ENCODE data around the gene CNPY4. TPM values are rescaled to one million over a fixed set of nuclear protein-coding genes. Genes with fewer than 3 reads are reported as not detected.

CNPY4 gene
- total RNA-seq, 1 experiment from 2014 or later: 10.4 TPM

- H4K5ac ChIP-seq (ENCODE audit: insufficient read length, low read depth, low read length): no peak overlapping the region
- H4K91ac ChIP-seq (ENCODE audit: insufficient read length, low read depth, low read length): no peak overlapping the region
- H3K9me3 ChIP-seq (ENCODE audit: control insufficient read depth, low read depth, low read length): peaks cover 60% of the 10 kb centered on the region
- no peak overlapping the region for H3K27ac ChIP-seq (ENCODE audit: insufficient read length, low read depth, low read length)
- Mint-ChIP-seq H3K36me3 (ENCODE audit: insufficient read depth in 1 of 3, low read depth in 3 of 3) (peaks cover 70 to 92% (median 78%) of the 10 kb centered on the region in 3 experiments), H3K27ac (no peak overlapping the region), H3K9me3 (peaks cover 66 to 68% of the 10 kb centered on the region in 2 experiments), H3K27me3 (ENCODE audit: low read depth) (peaks cover 5% of the 10 kb centered on the region; the same call in 1 of the 2 replicates), H3K4me1 (no peaks in the 10 kb centered on the region), H3K4me3 (no peak overlapping the region)
- no peak overlapping the region for H2BK20ac ChIP-seq (ENCODE audit: low read depth, low read length, poor library complexity, severe bottlenecking)
- no peak overlapping the region for H2AK5ac ChIP-seq (ENCODE audit: insufficient read length, low read length)
- no peaks in the 10 kb centered on the region for H3K23me2 ChIP-seq (ENCODE audit: insufficient read length, low read depth, low read length, poor library complexity, severe bottlenecking)
- no peak overlapping the region for H3T11ph ChIP-seq (ENCODE audit: low read length)
- H2BK12ac ChIP-seq (ENCODE audit: insufficient read length, low read depth, low read length): no peak overlapping the region
- H2BK15ac ChIP-seq (ENCODE audit: low read depth, low read length): no peak overlapping the region
- no peaks in the 10 kb centered on the region for H3K4me1 ChIP-seq (ENCODE audit: insufficient read depth, low read length)
- no peak overlapping the region for H2BK120ac ChIP-seq (ENCODE audit: low read depth, low read length, poor library complexity, severe bottlenecking)
- H3K4ac ChIP-seq (ENCODE audit: low read depth, low read length): no peak overlapping the region
- TF ChIP-seq CTCF (conservative IDR thresholded peaks at IDR 0.05): no peak
- no peak overlapping the region for H2AFZ ChIP-seq (ENCODE audit: low read length)
- H3K56ac ChIP-seq (ENCODE audit: insufficient read length, low read depth, low read length): no peak overlapping the region
- H4K8ac ChIP-seq (replicated peaks; ENCODE audit: insufficient read length, low read depth, low read length): no peak overlapping the region
- H3K14ac ChIP-seq (ENCODE audit: insufficient read depth, low read length): no peak overlapping the region
- H3K9ac ChIP-seq (ENCODE audit: extremely low read depth, insufficient read length, low read length): no peak overlapping the region
- H3K79me2 ChIP-seq (ENCODE audit: insufficient read depth, low read length): no peaks in the 10 kb centered on the region; the same call in none of the 2 replicates
- H2BK5ac ChIP-seq (ENCODE audit: insufficient read length, low read length): no peak overlapping the region
- DNase-seq: no peak
- H4K20me1 ChIP-seq (ENCODE audit: control insufficient read depth, insufficient read depth, insufficient read length): no peaks in the 10 kb centered on the region
- no peak overlapping the region for H3K23ac ChIP-seq (ENCODE audit: insufficient read length, low read depth, low read length)
- no peaks in the 10 kb centered on the region for H3K27me3 ChIP-seq (ENCODE audit: insufficient read depth, low read length)
- H3K4me2 ChIP-seq (ENCODE audit: insufficient read depth, insufficient read length, low read length): no peak overlapping the region
- no peak overlapping the region for H3K18ac ChIP-seq (ENCODE audit: insufficient read length, low read depth, low read length)
- H3K79me1 ChIP-seq (ENCODE audit: insufficient read depth, low read depth, low read length, poor library complexity, severe bottlenecking): no peaks in the 10 kb centered on the region
- WGBS (ENCODE audit: extremely low coverage, insufficient read length, low lambda C conversion rate): no CpG with 5 or more reads among the region's 11 CpGs
Observed at GRCh38 chr7:100071018-100071723, 48.3 kb upstream of the CNPY4 start.

Data from H9 (cell line).